CD1c-positive myeloid dendritic cell (primary cell): ENCODE results near the gene ASCC1.
A peak's percentile ranks its signal among the peaks of the same experiment; 100 is the strongest.

ENCODE experiments used
- DNase-seq: peaks from one replicate; pipeline ENCODE4 v3.0.0-alpha.2; 2016; ENCODE audit errors: extremely low spot score

ASCC1 gene

DNA sequence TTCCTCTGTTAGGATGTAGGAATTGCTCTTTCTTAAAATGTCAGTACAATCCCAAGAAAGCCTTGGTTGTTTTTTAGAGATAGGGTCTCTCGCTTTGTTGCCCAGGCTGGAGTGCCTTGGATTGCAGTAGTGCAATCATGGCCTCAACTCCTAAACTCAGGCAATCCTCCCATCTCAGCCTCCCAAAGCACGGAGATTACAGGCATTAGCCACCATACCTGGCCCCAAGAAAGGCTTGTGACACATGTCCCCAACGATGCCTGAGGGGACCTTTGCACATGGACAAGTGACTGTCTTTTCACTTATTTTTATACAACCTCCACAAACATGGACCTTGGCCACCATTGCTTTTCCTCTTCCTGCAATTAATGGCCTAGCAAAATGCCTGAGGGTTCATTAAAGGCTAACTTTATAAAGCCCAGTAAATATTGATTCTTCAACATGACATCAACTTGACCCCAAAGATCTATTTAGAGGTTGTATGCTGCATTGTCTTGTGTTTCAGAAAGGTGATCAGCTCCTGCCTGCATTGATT lies 117.7 kb downstream of the ASCC1 start:
- DNase-seq, result no peak

GRCh38 chr10:72097448-72098300 lies 118.4 kb downstream of the ASCC1 start:
- no peak for DNase-seq

- DNase-seq, result no peak
Measured at GRCh38 chr10:72096115-72097000, 119.7 kb downstream of the ASCC1 start.

GRCh38 chr10:72095195-72095594 lies 120.9 kb downstream of the ASCC1 start:
- no peak for DNase-seq

GRCh38 chr10:72094574-72094973 lies 121.5 kb downstream of the ASCC1 start:
- no peak for DNase-seq

- no peak for DNase-seq
Measured at GRCh38 chr10:72093450-72093849, 122.6 kb downstream of the ASCC1 start.

- no peak for DNase-seq
Measured at GRCh38 chr10:72092987-72093386, 123.1 kb downstream of the ASCC1 start.

- DNase-seq, result no peak
Measured at GRCh38 chr10:72092171-72092924, 123.7 kb downstream of the ASCC1 start.

DNA sequence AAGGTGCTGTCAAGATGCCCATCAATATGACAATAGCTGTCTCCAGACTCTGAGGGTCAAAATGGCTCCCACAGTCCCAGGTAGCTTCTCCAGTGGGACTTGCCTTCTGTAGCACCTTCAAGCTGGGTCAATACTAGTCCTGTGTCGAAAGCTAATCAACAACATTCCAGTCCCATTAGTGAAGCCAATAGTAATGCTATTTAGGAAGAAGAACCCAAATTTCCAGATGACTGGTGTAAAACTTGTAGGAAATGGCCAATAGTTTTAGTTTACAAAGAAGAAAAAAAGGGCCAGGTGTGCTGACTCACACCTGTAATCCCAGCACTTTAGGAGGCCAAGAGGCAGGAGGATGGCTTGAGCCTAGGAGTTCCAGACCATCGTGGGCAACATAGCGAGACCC lies 125.8 kb downstream of the ASCC1 start:
- DNase-seq, result no peak

- no peak for DNase-seq
Measured at GRCh38 chr10:72089618-72090017, 126.5 kb downstream of the ASCC1 start.

- peak; percentile 35 for DNase-seq
Measured at GRCh38 chr10:72088889-72089575, 127.0 kb downstream of the ASCC1 start.

GRCh38 chr10:72087969-72088888 lies 127.8 kb downstream of the ASCC1 start, which contains the start of gene SPOCK2:
Gene SPOCK2, minus strand, starts transcription at chr10:72088551. Its CDS starts 223 bp downstream, at chr10:72088328.
- peak; percentile 31 for DNase-seq

GRCh38 chr10:72087392-72087968 lies 128.6 kb downstream of the ASCC1 start:
- DNase-seq, result no peak

- DNase-seq, result peak; percentile 33
Measured at GRCh38 chr10:72086466-72087391, 129.3 kb downstream of the ASCC1 start.

- DNase-seq, result no peak
Measured at GRCh38 chr10:72085864-72086465, 130.1 kb downstream of the ASCC1 start.

DNA sequence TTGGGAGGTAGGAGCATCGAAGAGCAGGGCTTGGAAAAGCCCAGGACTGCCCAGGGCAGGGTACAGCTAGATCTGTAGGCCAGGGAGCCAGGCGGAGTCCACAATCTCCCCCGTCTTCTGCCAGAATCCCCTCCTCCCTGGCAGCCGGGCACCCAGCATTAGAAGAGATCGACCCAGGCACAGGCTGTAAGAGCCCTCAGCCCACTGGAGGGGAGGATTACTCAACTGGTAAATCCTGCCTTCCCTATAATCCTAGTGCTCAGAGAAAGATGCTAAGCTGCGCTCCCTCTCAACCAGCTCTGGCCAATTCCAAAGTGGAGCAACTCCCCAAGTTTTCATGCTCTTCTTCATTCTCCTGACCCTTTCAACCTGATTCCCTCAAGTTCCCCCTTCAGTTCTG lies 130.9 kb downstream of the ASCC1 start:
- DNase-seq, result no peak

GRCh38 chr10:72083790-72084459 lies 132.2 kb downstream of the ASCC1 start:
- DNase-seq, result peak; percentile 6
